GM12878 (cell line): Measurements from ENCODE around the gene SORCS2. TPM values are rescaled to one million over a fixed set of nuclear protein-coding genes. Genes with fewer than 3 reads are reported as not detected.

Source experiments
- ATAC-seq: fragments of 200-7000 bp; cut with Tn5 transposase; 3 replicates; pipeline ENCODE4 v1.9.1; 2020; ENCODE audit warnings: mild to moderate bottlenecking, moderate library complexity
- BruUV-seq: library from RNA; stranded (reverse); fragments of 400-500 nt; replicated peaks from 2 replicates; lab custom pipeline; 2021; lab: Mats Ljungman, UMichigan
- CTCF ChIA-PET: fragments of 300-600 bp; sonication (Branson Sonifier 250); formaldehyde crosslinking; extraction: SDS; loops from one replicate; lab custom pipeline; 2021; ENCODE audit warnings: inconsistent platforms; lab: Yijun Ruan, JAX
- POLR2A ChIA-PET: fragments of 350-600 bp; formaldehyde crosslinking; extraction: SDS; loops from one replicate; lab custom pipeline; 2021; ENCODE audit warnings: inconsistent platforms; lab: Charles Lee
- RAD21 ChIA-PET: fragments of 300-600 bp; sonication (Branson Sonifier 250); formaldehyde crosslinking; loops from one replicate; lab custom pipeline; 2023; ENCODE audit warnings: antibody characterized with exemption; ENCODE audit not compliant: unreplicated experiment; lab: Charles Lee
- SMC1A ChIA-PET: fragments of 300-600 bp; sonication (Branson Sonifier 250); formaldehyde crosslinking; loops from one replicate; lab custom pipeline; 2023; ENCODE audit not compliant: unreplicated experiment, uncharacterized antibody; lab: Charles Lee
- DNase-seq: peaks from one replicate; pipeline ENCODE4 v3.0.0-alpha.2; 2011; ENCODE audit warnings: low read depth, low spot score
- FAIRE-seq: peaks from 3 replicates; lab custom pipeline; 2011; peaks lifted over from hg19 to GRCh38; lab: Jason Lieb, UNC
- H2AFZ ChIP-seq: 2 replicates; pipeline ENCODE4 v1.6.0; 2011; ENCODE audit warnings: low read depth, low read length, control low read depth; ENCODE audit not compliant: control insufficient read depth
- H3K27ac ChIP-seq: 2 replicates; pipeline ENCODE4 v1.5.1; 2011; ENCODE audit warnings: control low read depth; ENCODE audit not compliant: control insufficient read depth, insufficient read depth
- H3K27me3 ChIP-seq, 2 experiments: replicated peaks in 1 of 2; 2 replicates each; pipeline versions ENCODE4 v1.6.0 to v1.6.1; 2011; ENCODE audit warnings: low read length in 1 of 2; ENCODE audit not compliant: control insufficient read depth in 2 of 2, insufficient read depth in 2 of 2
- H3K36me3 ChIP-seq, 2 experiments: 2 replicates each; pipeline ENCODE4 v1.5.1; 2011; ENCODE audit warnings: low read length in 1 of 2; ENCODE audit not compliant: control insufficient read depth in 2 of 2, insufficient read depth in 2 of 2
- H3K4me1 ChIP-seq: 2 replicates; pipeline ENCODE4 v1.6.1; 2011; ENCODE audit warnings: mild to moderate bottlenecking, low read length, moderate library complexity, mixed read lengths; ENCODE audit not compliant: control insufficient read depth, insufficient read depth
- H3K4me2 ChIP-seq: 2 replicates; pipeline ENCODE4 v1.6.0; 2011; ENCODE audit warnings: control low read depth; ENCODE audit not compliant: control insufficient read depth, insufficient read depth
- H3K4me3 ChIP-seq: fragments of 200-600 bp; sonication (generic); 2 replicates; pipeline ENCODE4 v1.5.1; 2016
- H3K79me2 ChIP-seq: 2 replicates; pipeline ENCODE4 v1.6.0; 2011; ENCODE audit warnings: low read length; ENCODE audit not compliant: control insufficient read depth, insufficient read depth
- H3K9ac ChIP-seq: 2 replicates; pipeline ENCODE4 v1.8.0; 2011; ENCODE audit warnings: low read length, control low read depth, mixed read lengths; ENCODE audit not compliant: control insufficient read depth, insufficient read depth
- H3K9me3 ChIP-seq: replicated peaks from 3 replicates; pipeline ENCODE4 v1.5.1; 2011; ENCODE audit warnings: mild to moderate bottlenecking, low read length; ENCODE audit not compliant: control insufficient read depth, insufficient read depth
- H4K20me1 ChIP-seq: 2 replicates; pipeline ENCODE4 v1.6.0; 2011; ENCODE audit not compliant: control insufficient read depth, insufficient read depth
- CHD4 ChIP-seq: fragments of 200-600 bp; sonication (generic); IDR thresholded peaks from 2 replicates; pipeline ENCODE4 v1.6.1; 2016; ENCODE audit warnings: mild to moderate bottlenecking
- CREM ChIP-seq: IDR thresholded peaks from 2 replicates; pipeline ENCODE4 v1.6.1; 2014; ENCODE audit warnings: antibody characterized with exemption, low read depth
- CTCF ChIP-seq, 3 experiments: IDR thresholded peaks in 2 of 3; conservative IDR thresholded peaks in 1 of 3; 2 replicates each; pipeline ENCODE4 v1.5.1; 2011; ENCODE audit warnings: low read depth in 3 of 3, low read length in 3 of 3, mild to moderate bottlenecking in 3 of 3, control low read depth in 2 of 3, moderate library complexity in 2 of 3, inconsistent platforms in 1 of 3, mixed read lengths in 1 of 3; ENCODE audit not compliant: control insufficient read depth in 2 of 3, insufficient read depth in 1 of 3; ENCODE audit errors: extremely low read depth in 1 of 3
- EP300 ChIP-seq, 2 experiments: fragments of 150-350 bp in 1 of 2; IDR thresholded peaks; 2 replicates each; pipeline ENCODE4 v1.6.1; 2011 to 2012; ENCODE audit warnings: low read depth in 2 of 2, low read length in 2 of 2, borderline replicate concordance in 1 of 2, improper control_type of control experiment in 1 of 2, inconsistent platforms in 1 of 2; ENCODE audit not compliant: control insufficient read depth in 1 of 2
- EZH2 ChIP-seq: IDR thresholded peaks from 2 replicates; pipeline ENCODE4 v1.6.1; 2012; ENCODE audit warnings: low read depth, mild to moderate bottlenecking, control low read depth, inconsistent platforms, low read length, borderline replicate concordance; ENCODE audit not compliant: control insufficient read depth
- FOS ChIP-seq: IDR thresholded peaks from 3 replicates; pipeline ENCODE4 v1.6.1; 2011; ENCODE audit warnings: borderline replicate concordance; ENCODE audit not compliant: insufficient read length; ENCODE audit errors: extremely low read depth
- MTA3 ChIP-seq: IDR thresholded peaks from 2 replicates; pipeline ENCODE4 v1.6.1; 2012; ENCODE audit warnings: low read length, inconsistent platforms, borderline replicate concordance
- NKRF ChIP-seq: fragments of 450-650 bp; conservative IDR thresholded peaks from 2 replicates; pipeline ENCODE4 v1.6.1; 2017; ENCODE audit warnings: mild to moderate bottlenecking, moderate library complexity
- RUNX3 ChIP-seq: IDR thresholded peaks from 2 replicates; pipeline ENCODE4 v1.6.1; 2012; ENCODE audit warnings: low read length, inconsistent platforms
- SP1 ChIP-seq: IDR thresholded peaks from one replicate; pipeline ENCODE4 v1.6.1; 2011; ENCODE audit warnings: low read depth, low read length
- TCF12 ChIP-seq: IDR thresholded peaks from 2 replicates; pipeline ENCODE4 v1.6.1; 2011; ENCODE audit warnings: low read depth, mild to moderate bottlenecking, low read length
- ZBTB4 ChIP-seq: fragments of 450-650 bp; formaldehyde crosslinking; IDR thresholded peaks from 2 replicates; pipeline ENCODE4 v1.4.0; 2022; ENCODE audit warnings: mild to moderate bottlenecking, moderate library complexity
- ZNF217 ChIP-seq: fragments of 450-650 bp; IDR thresholded peaks from 2 replicates; pipeline ENCODE4 v1.6.1; 2017; ENCODE audit warnings: antibody characterized with exemption, mild to moderate bottlenecking
- ZNF274 ChIP-seq: IDR thresholded peaks from one replicate; pipeline ENCODE4 v1.8.0; 2011; ENCODE audit not compliant: insufficient read length, insufficient read depth
- WGBS: methylation state at CpG from one replicate; pipeline ENCODE4 v1.1.6; 2016; ENCODE audit warnings: low lambda C conversion rate; ENCODE audit not compliant: insufficient replicate concordance, insufficient coverage; ENCODE audit errors: missing lambda C conversion rate; 5-methylcytosine and 5-hydroxymethylcytosine counted together
- in situ Hi-C: fragments of 300-500 bp; cut with MboI; formaldehyde crosslinking; loops from 9 replicates; pipeline ENCODE4 v1.14.3; 2018; ENCODE audit warnings: mixed read lengths
- intact Hi-C: fragments of 100-400 bp; cut with micrococcal nuclease; formaldehyde crosslinking; loops from one replicate; pipeline ENCODE4 v1.14.2; 2022; ENCODE audit not compliant: unreplicated experiment
- polyA plus RNA-seq, 11 experiments: library from polyadenylated mRNA; depleted of rRNA in 4 of 11; unstranded in 6 of 11; stranded (reverse) in 5 of 11; fragments of >200 nt; fragmentation: Nextera tagmentation in 4 of 11; fragmentation: Illumina TruSeq in 1 of 11; extraction: Ambion mirVana in 4 of 11; extraction: Trizol in 1 of 11; gene quantifications; 1 replicate in 1 of 11; 2 replicates in 10 of 11; pipeline versions ENCODE4 v1.2.1 to v1.2.3, GENCODE V29; 2011 to 2016; ENCODE audit warnings: inconsistent platforms in 2 of 11, missing spikeins in 2 of 11, low read depth in 1 of 11
- total RNA-seq, 4 experiments: library from RNA; depleted of rRNA in 3 of 4; stranded (reverse); fragments of >200 nt in 3 of 4; fragmentation: Illumina TruSeq in 1 of 4; extraction: Trizol in 1 of 4; gene quantifications; 2 replicates each; pipeline versions ENCODE4 v1.2.1 to v1.2.3, GENCODE V29; 2013 to 2021

Gene SORCS2
- total and polyA plus RNA-seq, 10 of the 15 experiments (the other 5 are each of a cell fraction or from before 2014, with no cell fraction given) = 0.01 to 0.15 (median 0.05) TPM; not detected in 5

GRCh38 chr4:7300711-7301095, 108.4 kb downstream of the SORCS2 start:
- no peaks in the 10 kb centered on the region for H3K4me1 ChIP-seq
- intact Hi-C loops = no loop called here
- ATAC-seq = no peak

More at GRCh38 chr4:7300711-7301095, 108.4 kb downstream of the SORCS2 start:
- in situ Hi-C loops = no loop called here
- Histone ChIP-seq H4K20me1 (no peaks in the 10 kb centered on the region), H3K9me3 (no peaks in the 10 kb centered on the region), H2AFZ (no peak overlapping the region), H3K79me2 (no peaks in the 10 kb centered on the region), H3K27ac (no peak overlapping the region), H3K4me2 (no peak overlapping the region)
- ChIA-PET RAD21 (no interaction called here), POLR2A (no interaction called here)
- WGBS = 12% methylated on average over 8 of the region's 8 CpGs
- no peak for TF ChIP-seq MTA3
- no peak for TF ChIP-seq CHD4
- TF ChIP-seq SP1 = no peak
- no peak for TF ChIP-seq CREM
- no peak for TF ChIP-seq EP300 (IDR thresholded peaks at IDR 0.05; ENCODE audit: borderline replicate concordance in 1 of 2, control insufficient read depth in 1 of 2, low read depth in 2 of 2, low read length in 2 of 2)
- no peak for TF ChIP-seq EZH2
- no peak for TF ChIP-seq FOS
- TF ChIP-seq NKRF = no peak
- TF ChIP-seq ZNF274 = no peak
- TF ChIP-seq CTCF (IDR thresholded peaks at IDR 0.05 in 2 of 3, conservative IDR thresholded peaks at IDR 0.05 in 1 of 3; ENCODE audit: control insufficient read depth in 2 of 3, extremely low read depth in 1 of 3, insufficient read depth in 1 of 3, low read depth in 3 of 3, low read length in 3 of 3) = no peak
- no peak for TF ChIP-seq ZNF217
- no peak for TF ChIP-seq RUNX3
- TF ChIP-seq TCF12 = no peak
- TF ChIP-seq ZBTB4 (CRISPR knock-in tag) = no peak
- TF ChIP-seq, all 136 proteins: peak for 0
- no TSS peak for BruUV-seq
- FAIRE-seq = no peak
- ChIA-PET CTCF (no interaction called here), SMC1A (no interaction called here)
- Histone ChIP-seq H3K36me3 (no peaks in the 10 kb centered on the region), H3K4me3 (no peak overlapping the region), H3K27me3 (peaks cover 0 to 4% of the 10 kb centered on the region in 2 experiments; a peak in 2 of 4 replicates), H3K9ac (no peak overlapping the region)
- DNase-seq = no peak
